Bronchial epithelial cell (primary cell): Measurements from ENCODE around the gene SFMBT1. TPM values are rescaled to one million over a fixed set of nuclear protein-coding genes. Genes with fewer than 3 reads are reported as not detected.

Experiments used
- DNase-seq: peaks from one replicate; pipeline ENCODE4 v3.0.0-alpha.2; 2010; ENCODE audit warnings: low read depth
- FAIRE-seq: peaks from 2 replicates; lab custom pipeline; 2011; peaks lifted over from hg19 to GRCh38; lab: Jason Lieb, UNC
- H3K27me3 ChIP-seq: 2 replicates; pipeline ENCODE4 v1.5.1; 2011; ENCODE audit warnings: low read length; ENCODE audit not compliant: control insufficient read depth, insufficient read depth
- H3K36me3 ChIP-seq: 2 replicates; pipeline ENCODE4 v1.5.1; 2011; ENCODE audit warnings: low read length; ENCODE audit not compliant: control insufficient read depth, insufficient read depth
- H3K4me3 ChIP-seq: 2 replicates; pipeline ENCODE4 v1.5.1; 2011; ENCODE audit warnings: mild to moderate bottlenecking, low read depth, low read length, control low read depth
- total RNA-seq: library from RNA; depleted of rRNA; stranded (reverse); fragments of >200 nt; gene quantifications from 2 replicates; pipeline ENCODE4 v1.2.1, GENCODE V29; 2014
- TF ChIP-seq, protein P1 (sequence below): IDR thresholded peaks from 2 replicates; pipeline ENCODE4 v1.5.1; 2011; ENCODE audit warnings: mild to moderate bottlenecking, moderate library complexity, low read length, control low read depth, inconsistent platforms; ENCODE audit not compliant: insufficient read depth, severe bottlenecking

Gene SFMBT1
- total RNA-seq, 1 donor from 2014 or later = 7.6 TPM

DNA sequence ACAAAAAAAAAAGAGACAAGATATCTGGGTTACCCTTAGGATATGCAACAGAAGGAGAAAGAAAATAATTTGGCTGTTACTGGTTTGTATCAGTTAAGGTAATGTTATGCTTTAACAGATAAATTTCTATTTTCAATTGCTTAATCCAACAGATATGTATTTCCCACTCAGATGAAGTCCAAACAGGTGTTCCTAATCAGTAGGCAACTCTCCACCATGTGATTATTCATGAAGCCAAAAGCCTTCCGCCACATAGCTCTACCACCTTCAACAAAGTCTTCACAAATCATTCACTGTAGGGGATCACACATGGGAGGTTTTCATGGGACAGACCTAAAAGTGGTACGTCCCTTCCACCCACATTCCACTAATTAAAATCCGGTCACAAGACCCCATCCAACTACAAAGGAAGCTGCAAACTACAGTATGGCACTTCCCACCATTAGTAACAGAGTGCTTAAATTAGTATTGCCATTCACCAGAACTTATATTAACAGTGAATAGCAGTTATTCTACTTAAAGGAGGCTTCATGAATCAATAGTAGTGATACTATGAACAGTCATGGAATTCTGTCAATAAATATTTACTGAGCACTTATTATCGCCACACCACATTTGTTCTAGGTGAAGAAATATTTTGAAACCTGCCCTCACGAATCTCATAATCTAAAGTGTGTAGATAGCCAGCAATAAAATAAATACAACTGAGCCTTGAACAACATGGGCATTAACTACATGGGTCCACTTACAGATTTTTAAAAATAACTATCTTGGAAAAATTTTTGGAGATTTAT is 66.5 kb downstream of the SFMBT1 start:
- FAIRE-seq = no peak

DNA sequence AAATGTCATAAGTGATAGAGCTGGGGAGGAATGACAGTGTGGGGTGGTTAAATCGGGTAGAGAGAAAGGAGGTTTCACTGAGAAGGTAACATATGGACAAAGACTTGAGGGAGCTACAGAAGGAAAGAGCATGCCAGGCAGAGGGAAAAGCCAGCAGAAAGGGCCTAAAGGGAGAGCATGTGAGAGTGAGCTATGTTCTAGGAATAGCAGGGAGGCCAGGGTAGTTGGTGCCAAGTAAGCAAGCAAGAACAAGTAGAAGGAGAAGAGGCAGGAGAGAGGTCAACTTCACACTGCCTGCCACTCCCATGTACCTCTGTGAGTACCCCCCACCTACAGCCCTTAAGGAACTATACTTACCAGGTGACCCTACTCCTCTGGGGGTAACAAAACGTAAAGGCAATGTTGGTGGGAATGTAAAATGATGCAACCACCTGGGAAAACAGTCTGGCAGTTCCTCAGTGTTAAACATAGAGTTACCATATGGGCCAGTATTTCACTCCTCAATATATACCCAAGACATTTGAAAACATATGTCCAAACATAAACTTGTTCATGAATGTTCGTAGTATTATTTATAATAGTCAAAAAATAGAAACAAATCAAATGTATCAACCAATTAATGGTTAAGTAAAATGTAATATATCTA is 67.6 kb downstream of the SFMBT1 start:
- Histone ChIP-seq H3K36me3 (no peaks in the 10 kb centered on the region), H3K4me3 (no peak overlapping the region), H3K27me3 (no peaks in the 10 kb centered on the region)
- FAIRE-seq (peak; percentile 43), DNase-seq (peak; percentile 48)
- TF ChIP-seq, protein P1, sequence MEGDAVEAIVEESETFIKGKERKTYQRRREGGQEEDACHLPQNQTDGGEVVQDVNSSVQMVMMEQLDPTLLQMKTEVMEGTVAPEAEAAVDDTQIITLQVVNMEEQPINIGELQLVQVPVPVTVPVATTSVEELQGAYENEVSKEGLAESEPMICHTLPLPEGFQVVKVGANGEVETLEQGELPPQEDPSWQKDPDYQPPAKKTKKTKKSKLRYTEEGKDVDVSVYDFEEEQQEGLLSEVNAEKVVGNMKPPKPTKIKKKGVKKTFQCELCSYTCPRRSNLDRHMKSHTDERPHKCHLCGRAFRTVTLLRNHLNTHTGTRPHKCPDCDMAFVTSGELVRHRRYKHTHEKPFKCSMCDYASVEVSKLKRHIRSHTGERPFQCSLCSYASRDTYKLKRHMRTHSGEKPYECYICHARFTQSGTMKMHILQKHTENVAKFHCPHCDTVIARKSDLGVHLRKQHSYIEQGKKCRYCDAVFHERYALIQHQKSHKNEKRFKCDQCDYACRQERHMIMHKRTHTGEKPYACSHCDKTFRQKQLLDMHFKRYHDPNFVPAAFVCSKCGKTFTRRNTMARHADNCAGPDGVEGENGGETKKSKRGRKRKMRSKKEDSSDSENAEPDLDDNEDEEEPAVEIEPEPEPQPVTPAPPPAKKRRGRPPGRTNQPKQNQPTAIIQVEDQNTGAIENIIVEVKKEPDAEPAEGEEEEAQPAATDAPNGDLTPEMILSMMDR = no peak

More for the DNA sequence above, 66.5 kb downstream of the SFMBT1 start:
- TF ChIP-seq, protein P1 = no peak
- no peaks in the 10 kb centered on the region for H3K27me3 ChIP-seq
- DNase-seq = no peak
- H3K36me3 ChIP-seq = no peaks in the 10 kb centered on the region
- H3K4me3 ChIP-seq = no peak overlapping the region

DNA sequence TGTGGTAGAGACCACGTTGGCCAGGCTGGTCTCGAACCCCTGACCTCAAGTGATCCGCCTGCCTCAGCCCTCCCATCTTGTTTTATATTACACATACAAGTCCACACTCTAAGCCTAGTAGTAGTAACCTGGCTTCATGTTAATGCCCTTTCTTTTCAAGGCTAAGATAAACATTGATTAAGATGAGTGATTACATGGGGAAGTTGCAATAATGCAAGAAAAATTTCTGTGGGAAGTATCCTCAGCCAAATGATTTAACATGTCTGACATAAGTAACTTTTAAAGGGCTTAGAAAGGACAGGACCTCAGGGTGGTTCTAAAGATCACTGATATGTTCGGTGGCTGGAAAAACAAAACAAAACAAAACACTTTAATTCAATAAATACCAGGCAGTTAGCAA is 72.1 kb downstream of the SFMBT1 start:
- H3K27me3 ChIP-seq = no peaks in the 10 kb centered on the region
- H3K36me3 ChIP-seq = no peaks in the 10 kb centered on the region
- no peak overlapping the region for H3K4me3 ChIP-seq
- DNase-seq = no peak
- no peak for FAIRE-seq
- TF ChIP-seq, protein P1 = no peak

DNA sequence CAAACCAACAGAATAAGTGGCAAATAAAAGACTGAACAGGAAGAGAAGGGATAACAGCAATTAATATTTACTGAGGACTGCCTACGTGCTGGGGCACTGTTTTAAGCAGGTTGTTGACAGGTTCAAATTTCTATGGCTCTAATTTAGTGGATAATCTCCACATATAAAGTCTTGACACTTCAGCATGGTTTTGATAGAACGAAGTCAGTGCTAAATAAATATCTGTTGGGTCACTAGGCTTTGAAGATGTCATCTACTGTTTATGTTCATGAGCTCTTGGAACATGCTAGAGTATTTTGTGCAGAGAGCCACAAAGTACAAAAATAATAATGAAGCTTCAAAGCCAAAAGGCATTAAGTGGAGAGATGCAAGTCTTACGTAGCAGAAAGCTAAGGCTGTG is 74.0 kb downstream of the SFMBT1 start:
- TF ChIP-seq, protein P1 = no peak
- FAIRE-seq = no peak

DNA sequence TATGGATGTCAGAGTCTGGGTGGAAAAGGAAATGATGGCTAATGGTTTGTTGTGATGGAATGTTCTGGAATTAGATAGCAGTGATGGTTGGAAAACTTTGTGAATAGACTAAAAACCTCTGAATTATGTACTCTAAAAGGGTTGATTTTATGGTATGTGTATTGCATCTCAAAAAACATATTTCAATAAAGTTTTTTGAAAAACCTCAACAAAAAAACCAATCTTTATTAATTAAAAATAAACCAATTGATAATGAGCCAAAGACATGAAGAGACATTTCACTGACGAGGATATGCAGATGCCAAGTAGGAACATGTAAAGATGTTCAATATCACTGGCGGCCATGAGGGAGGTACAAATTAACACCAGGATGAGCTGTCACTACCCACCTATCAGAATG is 78.5 kb downstream of the SFMBT1 start:
- DNase-seq (no peak), FAIRE-seq (no peak)
- TF ChIP-seq, protein P1 = no peak
- H3K27me3 ChIP-seq = no peaks in the 10 kb centered on the region
- H3K4me3 ChIP-seq = no peak overlapping the region
- H3K36me3 ChIP-seq = no peaks in the 10 kb centered on the region

More for the DNA sequence above, 74.0 kb downstream of the SFMBT1 start:
- DNase-seq = no peak
- Histone ChIP-seq H3K4me3 (no peak overlapping the region), H3K36me3 (no peaks in the 10 kb centered on the region), H3K27me3 (no peaks in the 10 kb centered on the region)
